Adrenal gland (tissue), 12 donors: Measurements from ENCODE around the gene CFAP97. TPM values are rescaled to one million over a fixed set of nuclear protein-coding genes. Genes with fewer than 3 reads are reported as not detected.
A peak's percentile ranks its signal among the peaks of the same experiment; 100 is the strongest.

Experiments
- DNase-seq, 7 donors: peaks; one replicate each; pipeline ENCODE4 v3.0.0-alpha.2; 2019 to 2020
- H3K27ac ChIP-seq, 5 donors: fragments of 200-600 bp; sonication (generic) in 4 of 5; 1 replicate in 3 of 5; 2 replicates in 2 of 5; pipeline versions ENCODE4 v1.5.1 to v1.8.0; 2016 to 2020; ENCODE audit warnings: mild to moderate bottlenecking in 1 of 5
- H3K27me3 ChIP-seq: fragments of 200-600 bp; 2 replicates; pipeline ENCODE4 v1.8.0; 2021
- H3K36me3 ChIP-seq, 2 donors: fragments of 200-600 bp; replicated peaks in 1 of 2; 1 replicate in 1 of 2; 2 replicates in 1 of 2; pipeline versions ENCODE4 v1.5.1 to v1.8.0; 2018 to 2022
- H3K4me1 ChIP-seq, 2 donors: fragments of 200-600 bp; replicated peaks in 1 of 2; 1 replicate in 1 of 2; 2 replicates in 1 of 2; pipeline versions ENCODE4 v1.5.1 to v1.8.0; 2018 to 2021
- H3K4me3 ChIP-seq, 4 donors: fragments of 200-600 bp; sonication (generic) in 3 of 4; one replicate each; pipeline ENCODE4 v1.5.1; 2016 to 2018
- H3K9me3 ChIP-seq, 3 donors: fragments of 200-600 bp; sonication (generic) in 1 of 3; replicated peaks in 1 of 3; 1 replicate in 2 of 3; 2 replicates in 1 of 3; pipeline versions ENCODE4 v1.5.1 to v1.8.0; 2016 to 2021
- CTCF ChIP-seq, 6 experiments: fragments of 450-650 bp in 4 of 6; fragments of 200-600 bp in 2 of 6; sonication (generic) in 1 of 6; IDR thresholded peaks; 1 replicate in 5 of 6; 2 replicates in 1 of 6; pipeline versions ENCODE4 v1.5.1 to v1.8.0; 2016 to 2021; ENCODE audit warnings: antibody characterized with exemption in 6 of 6, mild to moderate bottlenecking in 2 of 6, moderate library complexity in 1 of 6
- POLR2A ChIP-seq, 2 donors: fragments of 450-650 bp; IDR thresholded peaks; one replicate each; pipeline ENCODE4 v1.6.1; 2017; ENCODE audit warnings: antibody characterized with exemption in 2 of 2, mild to moderate bottlenecking in 2 of 2, moderate library complexity in 1 of 2
- WGBS, 4 donors: extraction: QIAGEN DNeasy Blood & Tissue Kit in 2 of 4; methylation state at CpG; one replicate each; pipeline versions ENCODE4 v1.1.5 to v1.1.7; 2013 to 2017; 5-methylcytosine and 5-hydroxymethylcytosine counted together
- intact Hi-C, 2 donors: fragments of 100-400 bp; cut with DNase I; formaldehyde crosslinking; loops; one replicate each; pipeline versions ENCODE4 v1.14.1 to v1.15.0; 2022 to 2023
- polyA plus RNA-seq, 3 donors: library from polyadenylated mRNA; stranded (reverse); fragments of 200-250 nt in 2 of 3; fragments of 350-450 nt in 1 of 3; fragmentation: Illumina TruSeq in 1 of 3; extraction: RNeasy Lipid Tissue Mini Kit (QIAGEN cat#74804) in 1 of 3; gene quantifications; one replicate each; pipeline ENCODE4 v1.2.3, GENCODE V29; 2013 to 2014
- total RNA-seq, 9 donors: library from RNA; depleted of rRNA in 4 of 9; stranded (reverse); fragments of >200 nt in 4 of 9; fragments of 120-200 nt in 1 of 9; fragmentation: NEBNext Ultra II Directional in 1 of 9; extraction: Animal tissue kit (Norgen Biotek cat#: 25700) in 1 of 9; gene quantifications; one replicate each; pipeline versions ENCODE4 v1.1.0 to v1.2.4, GENCODE V29; 2013 to 2023
- donor health status: healthy with polysubstance abuse.
- donor health status: Bipolar disorder and iron deficiency.
- donor health status: DM: yes; HTN: yes; CAD: no.
- donor health status: DM: no; HTN: no; CAD: no.
- donor health status: DM: no; HTN: no; CAD: no.
- donor health status: DM: yes; HTN: yes; CAD: no.

CFAP97 gene
- total and polyA plus RNA-seq, 12 donors, result 3.9 to 33.3 (median 25.4) TPM

GRCh38 chr4:185142912-185143600 lies 60.7 kb downstream of the CFAP97 start, which contains the start of gene SLC25A4:
Gene SLC25A4, plus strand, starts transcription at chr4:185143266. Its CDS starts 107 bp downstream, at chr4:185143373.
- Histone ChIP-seq H3K9me3 (no peaks in the 10 kb centered on the region), H3K36me3 (peaks cover 0 to 9% of the 10 kb centered on the region in 2 donors), H3K27me3 (no peaks in the 10 kb centered on the region), H3K27ac (peak within 1 kb of the TSS in 4 of 5 donors; percentile 61 to 83 (median 80)), H3K4me3 (peak within 1 kb of the TSS in 3 of 4 donors; percentile 52 to 67 (median 62)), H3K4me1 (peaks cover 0 to 17% of the 10 kb centered on the region in 2 donors)
- 0 to 1% (median 0%) methylated on average over 2 to 87 of the region's 87 CpGs for WGBS, 4 donors
- DNase-seq, result peak; percentile 85 to 92 (median 87)
- intact Hi-C loops, result no loop called here
- TF ChIP-seq CTCF (IDR thresholded peaks at IDR 0.05) (peak in 5 of 6 experiments; percentile 18 to 76 (median 53)), POLR2A (IDR thresholded peaks at IDR 0.05) (peak; percentile 93 to 96)

- Histone ChIP-seq H3K27ac (peak overlapping the region in 4 of 5 donors; percentile 61 to 83 (median 80)), H3K4me1 (peaks cover 0 to 17% of the 10 kb centered on the region in 2 donors), H3K9me3 (no peaks in the 10 kb centered on the region), H3K27me3 (no peaks in the 10 kb centered on the region), H3K4me3 (peak overlapping the region in 3 of 4 donors; percentile 52 to 67 (median 62)), H3K36me3 (peaks cover 0 to 9% of the 10 kb centered on the region in 2 donors)
- 3 to 10% (median 8%) methylated on average over 5 to 11 of the region's 11 CpGs for WGBS, 4 donors
- no peak for TF ChIP-seq CTCF (IDR thresholded peaks at IDR 0.05)
- DNase-seq, result no peak
- intact Hi-C loops, result no loop called here
Observed at GRCh38 chr4:185142564-185142911, 61.3 kb downstream of the CFAP97 start.

- Histone ChIP-seq H3K4me3 (no peak overlapping the region), H3K9me3 (no peaks in the 10 kb centered on the region), H3K36me3 (peaks cover 0 to 2% of the 10 kb centered on the region in 2 donors), H3K27me3 (no peaks in the 10 kb centered on the region), H3K27ac (no peak overlapping the region), H3K4me1 (peaks cover 0 to 17% of the 10 kb centered on the region in 2 donors)
- peak in 1 of 7 donors; percentile 51 for DNase-seq
- intact Hi-C loops, result no loop called here
- WGBS, 4 donors, result 88 to 94% (median 91%) methylated on average over 6 of the region's 6 CpGs
- no peak for TF ChIP-seq CTCF (IDR thresholded peaks at IDR 0.05)
- TF ChIP-seq POLR2A (IDR thresholded peaks at IDR 0.05), result no peak
Observed at GRCh38 chr4:185141777-185142176, 62.0 kb downstream of the CFAP97 start.

GRCh38 chr4:185139736-185140135 lies 64.1 kb downstream of the CFAP97 start:
- Histone ChIP-seq H3K4me1 (peaks cover 0 to 13% of the 10 kb centered on the region in 2 donors), H3K9me3 (no peaks in the 10 kb centered on the region), H3K27ac (no peak overlapping the region), H3K4me3 (no peak overlapping the region), H3K27me3 (no peaks in the 10 kb centered on the region), H3K36me3 (no peaks in the 10 kb centered on the region)
- 79 to 86% (median 80%) methylated on average over 6 of the region's 6 CpGs for WGBS, 4 donors
- intact Hi-C loops, result loop anchor here in 1 of 2 donors (10.0 kb wide), 1 partner anchor 105 kb away; no protein-coding TSS in a partner anchor
- TF ChIP-seq CTCF (IDR thresholded peaks at IDR 0.05) (no peak), POLR2A (IDR thresholded peaks at IDR 0.05) (no peak)
- no peak for DNase-seq
